Colonic mucosa (tissue), 4 donors: ENCODE measurements around the gene AQR. TPM values are rescaled to one million over a fixed set of nuclear protein-coding genes. Genes with fewer than 3 reads are reported as not detected.

Experiments
- DNase-seq: peaks from one replicate; pipeline ENCODE4 v3.0.0-alpha.2; 2020
- H3K27ac ChIP-seq: fragments of 200-600 bp; one replicate; pipeline ENCODE4 v1.8.0; 2021
- H3K27me3 ChIP-seq: fragments of 200-600 bp; one replicate; pipeline ENCODE4 v1.8.0; 2021
- H3K36me3 ChIP-seq: fragments of 200-600 bp; one replicate; pipeline ENCODE4 v1.8.0; 2021
- H3K4me1 ChIP-seq: fragments of 200-600 bp; one replicate; pipeline ENCODE4 v1.8.0; 2021; ENCODE audit warnings: mild to moderate bottlenecking
- H3K4me3 ChIP-seq: fragments of 200-600 bp; one replicate; pipeline ENCODE4 v1.8.0; 2021
- H3K9ac ChIP-seq, 2 donors: one replicate each; pipeline ENCODE4 v1.7.0; 2013; ENCODE audit warnings: control low read depth in 2 of 2, low read depth in 2 of 2, low read length in 2 of 2
- H3K9me3 ChIP-seq: fragments of 200-600 bp; one replicate; pipeline ENCODE4 v1.8.0; 2021
- intact Hi-C: fragments of 100-400 bp; cut with DNase I; formaldehyde crosslinking; loops from one replicate; pipeline ENCODE4 v1.14.1; 2022
- total RNA-seq, 2 donors: library from RNA; stranded (reverse); fragmentation: NEBNext Ultra II Directional in 1 of 2; extraction: Animal tissue kit (Norgen Biotek cat#: 25700) in 1 of 2; gene quantifications; one replicate each; pipeline ENCODE4 v1.2.1, GENCODE V29; 2021
- TF ChIP-seq, protein P1 (sequence below): fragments of 200-600 bp; IDR thresholded peaks from one replicate; pipeline ENCODE4 v1.8.0; 2022; ENCODE audit warnings: antibody characterized with exemption, mild to moderate bottlenecking
- donor health status: healthy.
- donor health status: DM: no; HTN: no; CAD: no.
- donor health status: DM: no; HTN: no; CAD: no.

The AQR gene
- total RNA-seq, 2 donors from 2014 or later = 26.5 to 27.0 TPM

DNA sequence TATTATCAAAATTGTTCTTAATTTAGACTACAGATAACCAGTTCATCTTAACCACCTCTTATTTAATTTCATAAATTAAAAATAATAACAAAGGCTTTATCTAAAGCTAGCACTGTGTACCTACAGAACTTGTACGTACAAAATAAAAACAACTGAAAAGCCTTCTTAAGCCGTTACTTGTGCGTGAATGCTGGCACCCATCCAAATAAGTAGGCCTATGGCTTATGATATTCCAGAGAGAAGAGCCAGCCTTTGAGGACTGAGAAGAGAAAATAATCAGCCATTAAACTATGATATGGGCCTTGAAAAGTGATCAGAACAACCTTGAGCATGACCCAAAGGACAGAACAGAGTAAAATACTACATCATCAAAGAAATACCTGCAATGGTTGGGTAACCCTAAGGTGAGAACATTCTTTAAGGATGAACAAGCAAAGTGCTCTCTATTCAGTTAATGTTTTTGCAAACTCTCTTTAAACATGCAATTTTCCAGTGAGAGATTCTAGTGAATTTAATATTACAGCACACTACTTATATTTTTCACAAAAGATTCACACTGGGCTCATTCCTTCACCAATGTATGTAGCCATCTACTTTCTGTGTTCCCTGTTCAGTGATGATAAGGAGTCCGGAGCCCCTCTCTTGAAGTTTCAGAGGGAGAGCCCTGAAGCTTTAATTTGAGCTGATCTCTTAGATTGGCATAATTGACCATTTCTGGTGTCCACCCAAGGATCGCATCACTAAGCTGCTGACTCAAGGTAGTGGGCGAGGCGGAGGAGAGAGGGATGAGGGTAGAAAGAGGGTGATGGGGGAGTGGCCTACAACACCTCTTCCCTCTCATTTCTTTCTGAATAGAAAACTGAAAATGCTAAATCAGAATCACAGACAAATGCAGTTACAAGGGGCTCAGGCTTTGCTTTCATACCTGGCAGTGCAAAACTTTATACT lies 166.5 kb downstream of the AQR start:
- Histone ChIP-seq H3K36me3 (no peaks in the 10 kb centered on the region), H3K27me3 (no peaks in the 10 kb centered on the region), H3K4me1 (no peaks in the 10 kb centered on the region), H3K9ac (no peak overlapping the region), H3K9me3 (no peaks in the 10 kb centered on the region), H3K4me3 (no peak overlapping the region), H3K27ac (no peak overlapping the region)
- TF ChIP-seq, protein P1, sequence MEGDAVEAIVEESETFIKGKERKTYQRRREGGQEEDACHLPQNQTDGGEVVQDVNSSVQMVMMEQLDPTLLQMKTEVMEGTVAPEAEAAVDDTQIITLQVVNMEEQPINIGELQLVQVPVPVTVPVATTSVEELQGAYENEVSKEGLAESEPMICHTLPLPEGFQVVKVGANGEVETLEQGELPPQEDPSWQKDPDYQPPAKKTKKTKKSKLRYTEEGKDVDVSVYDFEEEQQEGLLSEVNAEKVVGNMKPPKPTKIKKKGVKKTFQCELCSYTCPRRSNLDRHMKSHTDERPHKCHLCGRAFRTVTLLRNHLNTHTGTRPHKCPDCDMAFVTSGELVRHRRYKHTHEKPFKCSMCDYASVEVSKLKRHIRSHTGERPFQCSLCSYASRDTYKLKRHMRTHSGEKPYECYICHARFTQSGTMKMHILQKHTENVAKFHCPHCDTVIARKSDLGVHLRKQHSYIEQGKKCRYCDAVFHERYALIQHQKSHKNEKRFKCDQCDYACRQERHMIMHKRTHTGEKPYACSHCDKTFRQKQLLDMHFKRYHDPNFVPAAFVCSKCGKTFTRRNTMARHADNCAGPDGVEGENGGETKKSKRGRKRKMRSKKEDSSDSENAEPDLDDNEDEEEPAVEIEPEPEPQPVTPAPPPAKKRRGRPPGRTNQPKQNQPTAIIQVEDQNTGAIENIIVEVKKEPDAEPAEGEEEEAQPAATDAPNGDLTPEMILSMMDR = no peak
- no peak for DNase-seq
- intact Hi-C loops = no loop called here

DNA sequence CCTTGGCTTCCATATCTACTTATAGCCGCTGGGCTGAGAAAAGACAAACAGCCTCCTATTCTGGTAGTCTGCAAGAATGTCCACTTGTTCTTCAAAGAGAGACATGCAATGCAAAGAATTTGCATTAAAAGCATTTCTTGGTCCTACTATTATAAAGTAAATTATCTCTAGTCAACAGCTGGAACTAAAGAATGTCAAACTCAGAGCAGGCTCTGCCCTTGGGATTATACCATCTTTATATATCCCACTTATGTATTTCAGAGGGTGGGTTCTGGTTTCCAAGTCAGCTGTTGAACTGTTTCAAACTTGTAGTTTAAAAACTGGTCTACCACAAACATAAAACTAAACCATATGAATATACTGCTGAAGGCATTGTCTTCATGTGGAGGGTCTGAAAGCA lies 167.2 kb downstream of the AQR start:
- Histone ChIP-seq H3K9ac (no peak overlapping the region), H3K9me3 (no peaks in the 10 kb centered on the region), H3K4me1 (no peaks in the 10 kb centered on the region), H3K27ac (no peak overlapping the region), H3K36me3 (no peaks in the 10 kb centered on the region), H3K27me3 (no peaks in the 10 kb centered on the region), H3K4me3 (no peak overlapping the region)
- DNase-seq = no peak
- intact Hi-C loops = no loop called here
- TF ChIP-seq, protein P1 = no peak

Other genes with a start within 250 kb of the AQR start
- not detected for gene GJD2, start 214.7 kb downstream of the AQR start, total RNA-seq
- gene ACTC1, start 174.2 kb downstream of the AQR start, total RNA-seq = 1 to 10 TPM in 1 of 2 donors, not detected in 1; 4.9 TPM
- gene ZNF770, start 18.5 kb upstream of the AQR start, total RNA-seq = 10 to 100 TPM; 29.1 to 31.9 TPM
- gene NANOGP8, start 115.6 kb upstream of the AQR start, total RNA-seq = not detected